Left ventricle myocardium superior (tissue), 1 donor: ENCODE measurements around the gene MED13L. TPM values are rescaled to one million over a fixed set of nuclear protein-coding genes. Genes with fewer than 3 reads are reported as not detected.

Source experiments
- ATAC-seq: fragments of 200-7000 bp; cut with Tn5 transposase; one replicate; pipeline ENCODE4 v1.9.1; 2020; ENCODE audit warnings: mild to moderate bottlenecking, moderate library complexity
- DNase-seq: peaks from one replicate; pipeline ENCODE4 v3.0.0-alpha.2; 2020
- intact Hi-C: fragments of 100-400 bp; cut with micrococcal nuclease; formaldehyde crosslinking; loops from one replicate; pipeline ENCODE4 v1.11.0; 2022
- long read RNA-seq: library from polyadenylated mRNA; unstranded; transcript quantifications from one replicate; pipeline ENCODE4 v2.0.0, GENCODE V29; 2021
- total RNA-seq: library from RNA; stranded (reverse); fragmentation: NEBNext Ultra II Directional; extraction: Animal tissue kit (Norgen Biotek cat#: 25700); gene quantifications from one replicate; pipeline ENCODE4 v1.2.1, GENCODE V29; 2021
- donor health status: DM: no; HTN: yes; CAD: no; lungs with severe emphysema.

MED13L gene
- total RNA-seq: 64.0 TPM
- long read RNA-seq, partial matches to known transcripts: 9 of 14 reads
- long read RNA-seq, other reads (novel, unspliced or antisense): 3 of 14 reads

- intact Hi-C loops: no loop called here
- peak; percentile 94 for ATAC-seq
- DNase-seq: peak; percentile 93
These were observed at the start of gene MED13L for GRCh38 chr12:116277467-116278278. Gene MED13L (minus strand): TSS chr12:116277693. CDS start chr12:116277131, 562 bp downstream.

- intact Hi-C loops: no loop called here
- no peak for DNase-seq
- ATAC-seq: no peak
These were observed 47.8 kb upstream of the MED13L start for GRCh38 chr12:116325336-116325664.

GRCh38 chr12:116324654-116325335 lies 47.3 kb upstream of the MED13L start:
- ATAC-seq (no peak), DNase-seq (no peak)
- intact Hi-C loops: no loop called here

- intact Hi-C loops: no loop called here
- DNase-seq: no peak
- ATAC-seq: no peak
These were observed 46.2 kb upstream of the MED13L start for GRCh38 chr12:116323406-116324386.

- no peak for DNase-seq
- no peak for ATAC-seq
- intact Hi-C loops: no loop called here
These were observed 44.4 kb upstream of the MED13L start for GRCh38 chr12:116321913-116322312.

- DNase-seq (no peak), ATAC-seq (peak; percentile 64)
- intact Hi-C loops: no loop called here
These were observed 43.3 kb upstream of the MED13L start for GRCh38 chr12:116320791-116321217.

- DNase-seq (peak; percentile 58), ATAC-seq (peak; percentile 97)
- intact Hi-C loops: no loop called here
These were observed 42.6 kb upstream of the MED13L start for GRCh38 chr12:116319898-116320621.

- peak; percentile 13 for ATAC-seq
- intact Hi-C loops: no loop called here
- DNase-seq: no peak
These were observed 41.9 kb upstream of the MED13L start for GRCh38 chr12:116319233-116319897.

- intact Hi-C loops: no loop called here
- DNase-seq (no peak), ATAC-seq (no peak)
These were observed 41.2 kb upstream of the MED13L start for GRCh38 chr12:116318576-116319232.

- no peak for DNase-seq
- intact Hi-C loops: no loop called here
- no peak for ATAC-seq
These were observed 40.6 kb upstream of the MED13L start for GRCh38 chr12:116317986-116318575.

GRCh38 chr12:116317139-116317538 lies 39.6 kb upstream of the MED13L start:
- DNase-seq: no peak
- no peak for ATAC-seq
- intact Hi-C loops: no loop called here

- DNase-seq (no peak), ATAC-seq (no peak)
- intact Hi-C loops: no loop called here
These were observed 37.0 kb upstream of the MED13L start for GRCh38 chr12:116314477-116314876.

GRCh38 chr12:116313194-116313927 lies 35.9 kb upstream of the MED13L start:
- DNase-seq (no peak), ATAC-seq (no peak)
- intact Hi-C loops: no loop called here

- intact Hi-C loops: no loop called here
- DNase-seq (no peak), ATAC-seq (no peak)
These were observed 32.6 kb upstream of the MED13L start for GRCh38 chr12:116310082-116310481.

- no peak for ATAC-seq
- no peak for DNase-seq
- intact Hi-C loops: no loop called here
These were observed 31.9 kb upstream of the MED13L start for GRCh38 chr12:116309343-116309742.

GRCh38 chr12:116308647-116309046 lies 31.2 kb upstream of the MED13L start:
- intact Hi-C loops: no loop called here
- no peak for DNase-seq
- no peak for ATAC-seq

- no peak for DNase-seq
- ATAC-seq: no peak
- intact Hi-C loops: no loop called here
These were observed 29.5 kb upstream of the MED13L start for GRCh38 chr12:116306968-116307367.
